CD4-positive, alpha-beta T cell treated with Interleukin-10 for 1 hour (primary cell): ENCODE measurements around the gene SPTLC1.
"Not testable (repeated sequence)": the region's sequence is repeated elsewhere in the genome, so short reads cannot be mapped to it uniquely, and the experiment has no call there.

Experiments
- DNase-seq: peaks from one replicate; pipeline ENCODE4 v3.0.0-alpha.2; 2020

The SPTLC1 gene

GRCh38 chr9:92115071-92115858 lies at the start of gene SPTLC1:
Gene SPTLC1 (minus strand): TSS chr9:92115413. CDS start chr9:92115370, 43 bp downstream.
- DNase-seq = peak; percentile 95

GRCh38 chr9:92164975-92165374 lies 49.8 kb upstream of the SPTLC1 start:
- no peak for DNase-seq

- no peak for DNase-seq
These were observed 49.3 kb upstream of the SPTLC1 start for GRCh38 chr9:92164490-92164889.

GRCh38 chr9:92163276-92163675 lies 48.1 kb upstream of the SPTLC1 start:
- no peak for DNase-seq

GRCh38 chr9:92160786-92161185 lies 45.6 kb upstream of the SPTLC1 start:
- DNase-seq = no peak

DNA sequence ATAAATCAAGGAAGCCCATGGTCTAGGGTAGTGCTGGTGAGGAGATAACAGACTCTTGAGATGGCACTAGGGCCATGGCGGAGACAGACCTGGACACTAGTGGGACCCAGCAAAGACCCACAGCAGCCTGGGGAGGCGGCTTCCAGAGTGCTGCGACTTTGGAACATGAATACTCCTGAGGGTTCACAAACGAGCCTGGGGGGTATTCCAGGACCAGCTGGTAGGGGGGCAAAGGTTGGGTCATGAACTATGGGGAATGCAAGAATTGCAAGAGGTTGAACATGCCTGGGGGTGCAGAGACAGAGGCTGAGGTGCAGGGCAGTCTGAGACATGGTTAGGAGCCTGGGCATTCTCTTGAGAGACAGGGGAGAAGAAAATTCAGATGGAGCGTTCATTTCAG lies 43.8 kb upstream of the SPTLC1 start:
- no peak for DNase-seq

- no peak for DNase-seq
These were observed 42.9 kb upstream of the SPTLC1 start for GRCh38 chr9:92158097-92158601.

- DNase-seq = not testable (repeated sequence)
These were observed 40.5 kb upstream of the SPTLC1 start for GRCh38 chr9:92155736-92156135.

DNA sequence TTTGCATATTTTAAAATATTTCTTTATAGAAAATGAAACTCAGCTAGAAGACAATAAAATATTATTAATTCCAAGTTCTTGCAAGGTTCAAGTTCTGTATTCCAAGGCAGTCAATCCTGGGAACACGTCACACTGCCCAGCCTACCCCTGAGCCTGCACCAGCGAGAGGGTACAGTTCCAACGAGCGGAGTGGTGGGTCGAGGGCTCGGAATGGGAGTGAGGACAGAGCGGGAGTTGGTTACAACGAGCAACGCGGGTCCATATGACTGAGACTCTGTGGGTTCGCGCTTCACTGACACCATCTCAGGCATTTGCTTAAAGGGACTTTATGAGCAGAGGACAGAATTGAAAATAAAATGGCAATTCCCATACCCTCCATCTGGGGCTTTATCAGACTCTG lies 40.0 kb upstream of the SPTLC1 start:
- DNase-seq = no peak

DNA sequence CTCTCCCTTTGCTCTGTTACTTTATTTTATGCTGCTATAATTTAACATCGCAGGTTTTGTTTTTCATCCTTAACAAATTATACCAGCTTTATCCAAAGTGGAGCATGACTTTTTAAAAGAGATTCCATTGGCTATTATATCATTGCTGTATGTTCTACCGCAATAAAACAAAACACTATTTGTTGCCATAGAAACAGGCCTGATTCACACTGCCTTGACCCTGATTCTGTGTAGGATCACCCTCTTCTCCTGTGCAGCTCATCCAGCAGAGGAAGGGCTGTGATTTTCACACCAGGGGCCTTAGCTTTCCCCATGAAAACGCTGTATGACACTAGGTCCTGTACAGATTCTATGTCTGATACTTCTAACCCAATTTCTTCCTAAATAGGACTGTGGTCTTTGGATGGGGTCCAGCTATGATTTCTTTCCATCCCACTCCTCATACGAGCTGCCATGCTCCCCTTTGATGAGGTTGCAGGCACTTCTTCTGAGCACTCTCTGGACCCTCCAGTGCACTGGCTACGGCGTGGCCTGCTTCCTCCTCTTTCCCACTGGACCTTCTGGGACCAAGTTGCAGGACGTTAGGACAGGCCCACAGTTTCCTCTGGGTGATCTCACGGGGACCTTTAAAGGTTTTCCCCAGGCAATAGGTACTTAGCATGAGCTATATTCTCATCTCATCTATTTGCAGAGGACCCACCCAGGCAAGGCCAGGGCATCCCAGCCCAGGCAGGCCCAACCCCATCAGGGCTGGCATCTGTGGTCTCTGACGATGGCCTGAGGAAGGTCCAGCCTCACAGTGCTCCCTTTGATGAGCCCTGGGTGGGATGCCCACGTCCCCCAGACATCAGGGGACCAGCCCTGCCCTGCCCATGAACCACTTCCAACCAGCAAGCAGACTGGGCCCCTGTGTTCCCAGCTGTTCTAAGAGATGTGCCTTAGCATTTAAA lies 38.5 kb upstream of the SPTLC1 start:
- not testable (repeated sequence) for DNase-seq

DNA sequence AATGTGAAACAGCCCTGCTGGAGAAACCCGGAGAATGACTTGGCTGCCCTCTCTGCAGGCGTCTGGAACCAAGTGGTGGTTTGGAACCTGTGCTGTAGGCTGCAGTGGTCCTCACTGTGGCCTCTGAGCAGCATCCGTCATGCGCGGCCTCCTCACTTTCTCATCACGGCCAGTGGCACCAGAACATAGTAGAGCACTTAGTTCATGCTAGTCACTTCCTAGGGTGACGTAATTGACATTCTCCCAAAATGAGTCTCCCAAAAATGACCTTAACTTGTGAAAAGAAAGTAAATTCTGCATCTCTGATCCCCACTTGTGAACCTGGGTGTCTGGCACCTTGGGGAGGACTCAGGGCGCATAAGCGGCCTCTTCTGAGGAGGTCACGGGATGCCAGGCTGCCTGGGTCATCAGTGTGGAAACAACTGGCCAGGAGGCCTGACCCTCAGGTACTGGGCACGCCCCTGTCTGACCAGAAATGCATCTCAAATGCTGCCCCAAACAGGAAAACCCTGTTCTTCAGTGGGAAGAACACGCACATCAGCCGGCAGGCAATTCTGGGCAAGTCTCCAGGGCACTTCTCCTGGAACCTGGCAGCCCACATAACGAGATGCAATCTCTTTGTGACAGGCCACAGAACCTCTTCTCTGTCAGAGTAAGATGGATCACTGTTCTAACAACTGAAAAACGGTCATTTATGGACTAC lies 36.6 kb upstream of the SPTLC1 start:
- no peak for DNase-seq

DNA sequence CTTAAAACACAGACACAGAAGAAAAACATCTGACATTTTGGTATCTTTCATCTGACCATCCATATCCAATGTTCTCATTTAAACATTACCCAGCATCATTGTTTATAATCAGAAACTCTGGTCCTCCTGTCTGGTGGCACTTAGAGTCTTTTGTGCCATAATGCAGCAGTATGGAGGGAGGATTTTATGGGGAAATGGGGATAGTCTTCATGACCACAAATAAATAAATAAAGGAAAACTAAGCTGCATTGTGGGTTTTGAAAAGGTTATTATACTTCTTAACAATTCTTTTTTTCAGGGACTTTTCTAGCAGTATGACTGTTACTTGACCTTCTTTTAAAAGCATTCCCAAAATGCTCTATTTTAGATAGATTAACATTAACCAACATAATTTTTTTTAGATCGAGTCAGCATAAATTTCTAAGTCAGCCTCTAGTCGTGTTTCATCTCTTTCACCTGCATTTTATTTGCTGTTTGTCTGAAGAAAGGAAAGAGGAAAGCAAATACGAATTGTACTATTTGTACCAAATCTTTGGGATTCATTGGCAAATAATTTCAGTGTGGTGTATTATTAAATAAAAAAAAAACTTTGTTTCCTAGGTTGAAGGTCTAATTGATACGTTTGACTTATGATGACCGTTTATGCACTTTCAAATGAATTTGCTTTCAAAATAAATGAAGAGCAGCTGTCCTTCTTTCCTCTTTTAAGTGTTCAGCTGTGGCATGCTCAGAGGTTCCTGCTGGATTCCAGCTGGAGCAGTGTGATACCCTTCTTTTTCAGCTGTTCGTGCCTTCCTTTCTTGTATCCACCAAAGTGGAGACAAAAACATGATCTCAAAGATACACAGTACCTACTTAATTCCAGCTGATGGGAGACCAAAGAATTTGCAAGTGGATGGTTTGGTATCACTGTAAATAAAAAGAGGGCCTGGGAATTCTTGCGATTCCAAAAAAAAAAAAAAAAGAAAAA lies 35.6 kb upstream of the SPTLC1 start:
- not testable (repeated sequence) for DNase-seq

DNA sequence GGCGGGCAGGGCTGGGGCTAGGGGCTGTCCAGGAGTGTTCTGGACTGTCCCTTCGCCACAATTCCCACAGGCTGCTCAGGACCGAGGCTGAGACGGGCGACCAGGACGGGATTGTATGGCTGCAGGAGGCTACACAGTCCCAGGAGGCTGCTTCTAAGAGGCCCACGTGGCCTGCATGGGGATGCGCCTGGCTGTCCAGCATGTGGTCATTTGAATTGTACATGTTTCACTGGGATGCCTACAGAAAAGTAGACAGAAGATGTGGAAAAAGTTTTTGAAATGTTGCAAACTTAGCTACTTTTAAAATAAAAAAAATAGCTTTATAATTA lies 32.6 kb upstream of the SPTLC1 start:
- DNase-seq = no peak

GRCh38 chr9:92147030-92147851 lies 32.0 kb upstream of the SPTLC1 start:
- DNase-seq = no peak

DNA sequence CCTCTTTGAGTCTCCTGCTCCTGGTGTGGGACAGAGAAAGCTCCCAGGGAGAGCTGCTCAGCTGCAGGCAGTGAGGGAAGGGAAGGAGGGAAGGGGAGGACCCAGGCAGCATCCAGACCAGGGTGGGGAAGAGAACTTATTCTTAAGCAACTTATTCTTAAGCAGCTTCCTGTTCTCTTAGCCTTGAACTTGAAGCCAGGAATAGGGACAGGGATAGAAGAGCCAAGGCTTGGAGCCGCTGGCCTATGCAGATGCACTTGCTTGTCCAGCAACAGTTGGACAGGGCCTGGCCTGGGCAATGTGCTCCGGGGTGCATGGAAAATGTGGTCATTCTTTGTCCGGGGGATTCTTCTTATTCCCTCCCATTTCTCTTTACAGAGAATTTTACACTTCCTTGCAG lies 31.4 kb upstream of the SPTLC1 start:
- DNase-seq = no peak

- not testable (repeated sequence) for DNase-seq
These were observed 30.6 kb upstream of the SPTLC1 start for GRCh38 chr9:92145784-92146183.

DNA sequence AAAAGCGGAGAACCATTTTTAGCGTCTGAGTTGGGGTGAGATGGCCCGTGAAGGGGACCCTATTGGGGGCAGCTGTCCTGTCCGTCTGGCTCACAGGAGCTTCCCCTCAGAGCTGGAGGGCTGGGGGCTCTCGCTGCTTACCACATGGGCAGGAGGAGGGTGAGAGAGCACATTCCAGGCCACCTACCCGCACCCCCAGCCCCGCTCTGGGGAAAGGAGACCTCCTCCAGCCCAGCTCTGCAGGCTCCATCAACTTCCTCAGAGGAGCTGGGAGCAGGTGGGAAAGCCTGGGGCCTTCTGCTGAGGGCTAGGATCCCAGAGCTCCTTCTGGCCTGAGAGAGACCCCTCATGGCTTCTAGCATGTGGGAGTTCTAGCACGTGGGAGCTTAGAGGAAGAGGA lies 27.1 kb upstream of the SPTLC1 start:
- DNase-seq = no peak

GRCh38 chr9:92141144-92142129 lies 26.2 kb upstream of the SPTLC1 start:
- DNase-seq = no peak

DNA sequence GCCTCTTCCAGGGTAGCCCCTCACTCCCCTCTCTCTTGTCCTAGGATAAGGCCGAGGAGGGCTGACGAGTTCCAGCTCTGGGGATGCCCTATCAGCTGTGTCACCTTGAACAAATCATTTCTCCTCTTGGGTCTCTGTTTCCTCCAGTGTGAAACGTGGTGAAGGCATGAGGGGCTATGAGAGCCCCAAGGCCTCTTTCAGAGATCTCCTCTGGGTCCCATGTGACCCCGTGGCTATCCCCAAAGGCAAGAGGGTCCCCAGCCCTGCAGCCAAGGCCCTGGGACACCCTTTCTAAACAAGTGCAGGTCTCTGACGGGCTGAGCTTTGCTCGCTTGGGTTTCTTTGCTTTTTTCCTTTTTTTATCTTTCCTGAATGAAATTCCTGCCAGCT lies 25.5 kb upstream of the SPTLC1 start:
- DNase-seq = no peak
